Stimulated activated CD8-positive, alpha-beta memory T cell treated with anti-CD3 and anti-CD28 coated beads, Interleukin-12 subunit alpha, Interleukin-12 subunit beta, amount 100 ng/mL, for 24 hours (primary cell): Measurements from ENCODE around the gene CEP350.
"Not testable (repeated sequence)": the region's sequence is repeated elsewhere in the genome, so short reads cannot be mapped to it uniquely, and the experiment has no call there.

Experiments
- DNase-seq: peaks from one replicate; pipeline ENCODE4 v3.0.0-alpha.2; 2020; ENCODE audit errors: extremely low read depth

The CEP350 gene

DNA sequence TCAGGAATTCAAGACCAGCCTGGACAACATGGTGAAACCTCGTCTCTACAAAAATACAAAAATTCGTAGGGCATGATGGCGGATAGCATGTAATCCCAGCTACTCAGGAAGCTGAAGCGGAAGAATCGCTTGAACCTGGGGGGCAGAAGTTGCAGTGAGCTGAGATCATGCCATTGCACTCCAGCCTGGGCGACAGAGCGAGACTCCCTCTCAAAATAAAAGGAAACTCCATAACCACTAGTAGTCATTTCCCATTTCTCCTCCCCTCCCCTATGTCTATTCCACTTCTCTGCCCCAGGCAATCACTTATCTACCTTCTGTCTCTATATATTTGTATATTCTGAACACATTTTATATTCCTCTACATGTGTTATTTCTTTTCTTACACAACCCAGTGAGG, 4.0 kb upstream of the CEP350 start:
- DNase-seq = no peak

DNA sequence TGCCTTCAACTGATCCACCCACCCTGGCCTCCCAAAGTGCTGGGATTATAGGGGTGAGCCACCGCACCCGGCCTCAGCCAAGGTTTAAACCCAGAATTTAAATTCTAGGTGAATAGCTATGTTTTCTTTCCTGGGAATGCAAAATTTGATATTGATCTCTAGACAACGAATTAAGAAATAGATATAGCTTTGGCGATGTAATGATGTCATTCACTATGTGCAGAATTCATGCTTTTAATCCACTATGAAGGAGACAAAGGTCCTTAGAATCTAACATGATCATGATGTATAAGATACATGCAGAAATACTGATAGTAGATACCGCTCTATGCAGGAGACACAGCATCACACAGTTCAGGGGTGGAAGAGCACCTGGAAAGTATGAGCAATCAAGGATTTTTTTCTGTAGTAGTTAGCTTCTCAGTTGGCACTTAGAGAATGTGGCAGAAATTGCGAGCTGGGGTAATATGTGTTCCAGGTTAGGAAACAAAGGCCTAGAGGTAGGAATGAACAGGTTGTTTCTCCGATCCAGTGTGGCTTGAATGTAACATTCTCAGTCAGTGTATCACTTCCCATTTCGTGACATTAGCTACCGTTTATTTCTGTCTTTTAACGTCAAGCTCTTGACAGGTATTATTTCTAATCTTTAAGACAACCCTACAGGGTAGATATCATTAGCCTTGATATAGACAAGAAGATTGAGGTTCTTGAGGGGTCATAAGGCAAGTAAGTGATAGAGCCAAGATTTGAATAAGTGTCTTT, 3.0 kb upstream of the CEP350 start:
- DNase-seq = no peak

DNA sequence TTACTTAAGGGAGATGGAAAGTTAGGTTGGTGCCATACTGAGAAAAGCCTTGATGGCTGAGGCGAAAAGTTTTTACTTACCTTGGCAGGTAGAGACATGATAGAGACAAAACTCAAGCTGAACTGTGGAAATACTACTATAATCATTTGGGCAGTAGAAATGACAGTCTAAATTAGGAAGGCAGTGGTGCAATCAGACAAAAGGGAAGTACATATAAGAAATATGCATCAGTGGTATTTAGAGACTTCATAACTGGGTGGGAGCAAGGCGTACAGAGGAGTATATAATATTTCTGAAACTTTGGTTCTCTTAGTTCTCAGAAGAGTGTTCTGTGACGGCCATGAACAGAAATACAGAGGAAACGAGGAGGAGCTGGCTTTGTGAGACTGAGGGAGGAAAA, 2.4 kb upstream of the CEP350 start:
- DNase-seq = no peak

- DNase-seq = no peak
Observed at GRCh38 chr1:179953974-179954492, 577 bp upstream of the CEP350 start.

DNA sequence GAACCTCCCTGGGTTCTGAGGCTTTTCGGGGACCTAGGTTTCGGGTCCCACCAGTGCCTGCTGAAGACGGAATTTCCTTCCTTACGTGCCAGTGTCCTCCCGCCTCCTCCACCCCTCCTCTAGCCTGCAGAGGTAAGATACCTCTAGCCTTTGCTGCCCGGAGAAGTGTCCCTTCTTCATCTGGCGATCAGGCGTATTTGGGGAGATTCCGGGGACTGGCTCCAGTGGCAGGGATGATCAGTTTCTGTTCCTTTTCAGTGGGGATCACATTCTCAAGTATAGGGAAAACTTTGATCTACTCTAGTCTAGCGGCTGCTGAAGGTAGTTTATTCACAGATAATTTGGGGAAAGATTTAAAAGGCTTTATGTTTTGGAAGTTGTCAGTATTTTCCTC, 674 bp downstream of the CEP350 start:
- DNase-seq = no peak

GRCh38 chr1:179955731-179956130, 1.1 kb downstream of the CEP350 start:
- DNase-seq = no peak

DNA sequence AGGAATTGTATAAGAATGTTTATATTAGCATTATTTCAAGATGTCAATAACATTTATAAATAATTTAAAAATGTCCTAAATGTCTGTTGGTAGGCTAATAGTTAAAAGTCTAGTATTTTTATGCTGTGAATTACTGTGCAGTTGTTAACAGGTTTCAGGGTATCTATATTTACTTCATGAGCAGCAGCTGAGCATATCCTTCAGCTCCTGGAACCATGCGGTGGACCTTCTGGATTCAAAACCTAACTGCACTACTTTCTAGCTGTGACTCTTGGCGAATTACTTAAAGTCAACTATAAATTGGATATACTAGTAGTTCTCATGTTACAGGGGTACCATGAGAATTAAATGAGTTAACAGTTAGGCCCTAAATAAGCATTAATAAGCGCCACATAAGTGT, 3.7 kb downstream of the CEP350 start:
- DNase-seq = no peak

DNA sequence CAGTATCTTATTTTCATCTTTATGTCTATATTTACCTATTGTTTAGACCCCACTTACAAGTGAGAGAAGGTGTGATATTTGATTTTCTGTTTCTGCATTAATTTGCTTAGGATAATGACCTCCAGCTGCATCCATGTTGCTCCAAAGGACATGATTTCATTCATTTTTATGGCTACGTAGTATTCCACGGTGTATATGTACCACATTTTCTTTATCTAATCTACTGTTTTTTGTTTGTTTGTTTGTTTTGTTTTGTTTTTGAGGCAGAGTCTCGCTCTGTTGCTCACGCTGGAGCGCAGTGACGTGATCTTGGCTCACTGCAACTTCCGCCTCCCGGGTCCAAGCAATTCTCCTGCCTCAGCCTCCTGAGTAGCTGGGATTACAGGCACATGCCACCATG, 7.6 kb downstream of the CEP350 start:
- not testable (repeated sequence) for DNase-seq

- no peak for DNase-seq
Observed at GRCh38 chr1:179966551-179966950, 11.9 kb downstream of the CEP350 start.

DNA sequence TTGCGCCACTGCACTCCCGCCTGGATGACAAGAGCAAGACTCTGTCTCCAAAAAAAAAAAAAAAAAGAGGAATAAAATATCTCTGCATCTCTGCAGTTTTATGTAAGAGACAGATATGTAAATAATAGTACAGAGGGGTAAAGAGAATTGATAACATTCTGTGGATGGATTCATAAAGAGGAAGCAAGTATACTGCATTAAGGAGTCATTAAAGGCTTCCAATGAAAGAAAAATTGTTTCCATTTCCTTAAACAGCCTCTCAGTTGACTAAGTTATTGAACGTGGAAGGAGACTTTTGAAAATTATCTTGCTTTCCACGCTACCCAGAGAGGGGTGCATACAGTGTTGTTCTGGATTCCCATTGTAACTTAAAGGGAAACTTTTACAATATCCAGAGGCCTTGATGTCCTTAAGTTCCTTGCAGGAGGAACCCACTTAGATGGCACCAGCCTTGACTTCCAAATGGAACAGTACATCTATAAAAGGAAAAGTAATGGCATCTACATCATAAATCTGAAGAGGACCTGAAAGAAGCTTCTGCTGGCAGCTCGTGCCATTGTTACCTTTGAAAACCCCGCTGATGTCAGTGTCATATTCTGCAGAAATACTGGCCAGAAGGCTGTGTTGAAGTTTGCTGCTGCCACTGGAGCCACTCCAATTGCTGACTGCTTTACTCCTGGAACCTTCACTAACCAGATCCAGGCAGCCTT, 13.8 kb downstream of the CEP350 start:
- DNase-seq = no peak

GRCh38 chr1:179968994-179969919, 14.6 kb downstream of the CEP350 start:
- no peak for DNase-seq

DNA sequence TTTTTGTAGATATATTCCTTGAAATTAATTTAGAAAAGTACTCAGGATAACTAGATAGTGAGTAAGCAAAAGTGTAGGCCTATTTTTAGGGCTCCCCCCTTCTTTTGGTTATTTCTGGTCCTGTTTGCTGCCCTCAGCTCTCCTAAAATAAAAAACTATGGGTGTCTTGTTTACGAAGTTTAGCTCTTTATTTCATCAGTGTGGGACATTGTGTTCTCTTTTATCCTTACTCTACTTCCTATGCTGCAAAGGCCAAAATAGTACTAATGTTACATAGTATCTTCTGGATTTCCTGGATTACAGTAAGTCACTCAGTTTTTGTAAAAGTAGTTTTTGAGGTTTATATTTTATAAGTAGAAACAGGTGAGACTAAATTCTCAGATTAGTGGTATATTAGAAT, 15.4 kb downstream of the CEP350 start:
- DNase-seq = no peak

GRCh38 chr1:179971563-179972496, 17.2 kb downstream of the CEP350 start:
- DNase-seq = no peak

GRCh38 chr1:179973198-179974110, 18.8 kb downstream of the CEP350 start:
- DNase-seq = no peak

DNA sequence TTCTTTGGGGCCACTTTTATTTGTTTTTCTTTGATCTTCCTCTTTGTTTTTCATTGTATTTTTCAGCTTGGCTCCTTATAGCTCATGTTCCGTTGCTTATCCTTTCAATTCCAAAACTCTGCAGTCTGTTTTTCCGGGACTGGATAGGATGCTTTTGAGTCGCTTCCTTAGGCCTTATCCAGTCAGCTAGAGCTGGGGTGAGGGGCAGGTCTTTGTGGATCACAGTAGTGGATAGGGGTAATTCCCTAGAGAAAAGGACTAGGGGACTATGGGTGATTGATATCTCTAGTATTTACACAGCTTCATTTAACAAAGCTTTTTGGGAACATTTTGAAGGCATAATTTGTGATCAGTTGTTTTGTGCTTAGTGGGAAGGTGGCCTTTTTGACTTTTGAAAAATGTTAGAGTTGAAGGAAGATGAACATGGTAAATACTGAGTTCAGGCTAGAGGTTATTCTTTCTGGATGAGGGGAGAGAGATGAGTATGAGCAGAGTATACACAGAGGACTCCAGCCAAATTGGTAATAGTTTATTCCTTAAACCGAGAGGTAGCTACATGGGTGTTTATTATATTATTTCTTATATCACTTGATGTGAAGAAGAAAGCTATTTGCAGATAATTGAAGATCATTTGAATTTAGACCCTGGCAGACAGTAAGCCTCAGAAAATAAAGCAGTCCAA, 22.5 kb downstream of the CEP350 start:
- DNase-seq = no peak

GRCh38 chr1:179978199-179979079, 23.8 kb downstream of the CEP350 start:
- DNase-seq = no peak

DNA sequence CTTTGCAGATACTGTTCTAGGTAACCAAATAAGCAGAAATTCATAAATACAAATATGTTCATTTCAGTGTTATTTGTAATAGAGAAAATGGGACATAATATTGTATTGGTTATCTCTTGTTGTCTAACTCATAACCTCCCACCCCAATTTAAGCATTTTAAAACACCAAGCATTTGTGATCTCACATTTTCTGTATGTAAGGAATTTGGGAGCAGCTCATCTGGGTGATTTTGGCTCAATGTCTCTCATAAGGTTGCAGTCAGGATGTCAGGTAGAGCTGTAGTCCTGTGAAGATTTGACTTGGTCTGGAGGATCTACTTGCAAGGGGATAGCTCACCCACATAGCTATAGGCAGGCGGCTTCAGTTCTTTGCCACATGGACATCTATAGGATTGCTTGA, 29.5 kb downstream of the CEP350 start:
- DNase-seq = no peak

- DNase-seq = no peak
Observed at GRCh38 chr1:179984942-179985341, 30.3 kb downstream of the CEP350 start.
